CD4-positive, alpha-beta T cell treated with Interferon alpha-2 for 1 hour (primary cell): ENCODE results near the gene ZNF891.

Experiments used
- DNase-seq, 2 donors: peaks; one replicate each; pipeline ENCODE4 v3.0.0-alpha.2; 2020 to 2022

ZNF891 gene

GRCh38 chr12:133130038-133130807, at the start of gene ZNF891, which contains the start of gene ZNF10:
Gene ZNF891, minus strand, starts transcription at chr12:133130274. Its CDS starts 8,356 bp downstream, at chr12:133121918.
Gene ZNF10, plus strand, starts transcription at chr12:133130627. Its CDS starts 13,866 bp downstream, at chr12:133144493.
- peak; percentile 95 to 97 for DNase-seq

GRCh38 chr12:133174901-133175300, 44.8 kb upstream of the ZNF891 start:
- no peak for DNase-seq

- DNase-seq = no peak
Measured at GRCh38 chr12:133172491-133172890, 42.4 kb upstream of the ZNF891 start.

GRCh38 chr12:133165776-133166175, 35.7 kb upstream of the ZNF891 start:
- DNase-seq = no peak

GRCh38 chr12:133156125-133156690, 26.1 kb upstream of the ZNF891 start:
- no peak for DNase-seq

- no peak for DNase-seq
Measured at GRCh38 chr12:133145981-133146380, 15.9 kb upstream of the ZNF891 start.

GRCh38 chr12:133135747-133136146, 5.7 kb upstream of the ZNF891 start:
- DNase-seq = no peak

- DNase-seq = peak in 1 of 2 donors; percentile 63
Measured at GRCh38 chr12:133130808-133131128, 694 bp upstream of the ZNF891 start.

GRCh38 chr12:133129368-133130037, 571 bp downstream of the ZNF891 start:
- no peak for DNase-seq

- DNase-seq = no peak
Measured at GRCh38 chr12:133124674-133125073, 5.4 kb downstream of the ZNF891 start.

GRCh38 chr12:133120385-133121191, 9.5 kb downstream of the ZNF891 start:
- DNase-seq = no peak

GRCh38 chr12:133108150-133108549, 21.9 kb downstream of the ZNF891 start:
- DNase-seq = no peak

GRCh38 chr12:133107121-133107520, 23.0 kb downstream of the ZNF891 start:
- DNase-seq = no peak

GRCh38 chr12:133106253-133106652, 23.8 kb downstream of the ZNF891 start:
- DNase-seq = no peak

- DNase-seq = no peak
Measured at GRCh38 chr12:133105620-133106019, 24.5 kb downstream of the ZNF891 start.

GRCh38 chr12:133083345-133083744, 46.7 kb downstream of the ZNF891 start:
- DNase-seq = no peak

- DNase-seq = peak in 1 of 2 donors; percentile 12
Measured at GRCh38 chr12:133081159-133081780, 48.8 kb downstream of the ZNF891 start.

- peak; percentile 96 to 98 for DNase-seq
Measured at GRCh38 chr12:133080368-133081158, 49.5 kb downstream of the ZNF891 start, which contains the start of gene ZNF140. Gene ZNF140, plus strand, starts transcription at chr12:133080923. Its CDS starts 398 bp downstream, at chr12:133081321.

- DNase-seq = peak; percentile 98 to 99
Measured at GRCh38 chr12:133080026-133080367, 50.1 kb downstream of the ZNF891 start.

GRCh38 chr12:133073836-133074235, 56.2 kb downstream of the ZNF891 start:
- DNase-seq = no peak

- no peak for DNase-seq
Measured at GRCh38 chr12:133063556-133063955, 66.5 kb downstream of the ZNF891 start.

GRCh38 chr12:133061954-133062353, 68.1 kb downstream of the ZNF891 start:
- DNase-seq = no peak
